Esophagus (tissue), 2 donors: Measurements from ENCODE around the gene EVL. TPM values are rescaled to one million over a fixed set of nuclear protein-coding genes. Genes with fewer than 3 reads are reported as not detected.

Experiments used
- H3K27ac ChIP-seq, 2 donors: one replicate each; pipeline ENCODE4 v1.5.1; 2013; ENCODE audit warnings: low read depth in 2 of 2, mild to moderate bottlenecking in 2 of 2, inconsistent platforms in 1 of 2, low read length in 1 of 2, moderate library complexity in 1 of 2
- H3K27me3 ChIP-seq, 2 donors: one replicate each; pipeline ENCODE4 v1.6.1; 2013; ENCODE audit warnings: low read length in 2 of 2, control low read depth in 1 of 2, mild to moderate bottlenecking in 1 of 2; ENCODE audit not compliant: insufficient read depth in 2 of 2, control insufficient read depth in 1 of 2
- H3K36me3 ChIP-seq, 2 donors: one replicate each; pipeline ENCODE4 v1.6.1; 2013; ENCODE audit warnings: low read length in 1 of 2; ENCODE audit not compliant: control insufficient read depth in 2 of 2, insufficient read depth in 2 of 2
- H3K4me1 ChIP-seq, 2 donors: one replicate each; pipeline ENCODE4 v1.6.1; 2013; ENCODE audit warnings: low read length in 1 of 2; ENCODE audit not compliant: control insufficient read depth in 2 of 2, insufficient read depth in 2 of 2
- H3K4me3 ChIP-seq, 2 donors: one replicate each; pipeline ENCODE4 v1.5.1; 2013; ENCODE audit warnings: low read length in 2 of 2, mild to moderate bottlenecking in 2 of 2, low read depth in 1 of 2, moderate library complexity in 1 of 2
- H3K9me3 ChIP-seq, 2 donors: one replicate each; pipeline ENCODE4 v1.6.1; 2013; ENCODE audit warnings: mild to moderate bottlenecking in 2 of 2, low read depth in 1 of 2, low read length in 1 of 2, moderate library complexity in 1 of 2; ENCODE audit not compliant: control insufficient read depth in 2 of 2, insufficient read depth in 1 of 2
- WGBS, 2 donors: extraction: QIAGEN DNeasy Blood & Tissue Kit; methylation state at CpG; one replicate each; pipeline ENCODE4 v1.1.7; 2013; 5-methylcytosine and 5-hydroxymethylcytosine counted together
- polyA plus RNA-seq, 2 donors: library from polyadenylated mRNA; stranded (reverse); fragments of 200-250 nt; gene quantifications; one replicate each; pipeline ENCODE4 v1.2.3, GENCODE V29; 2013
- donor health status: healthy with polysubstance abuse.
- donor health status: Bipolar disorder and iron deficiency.

Gene EVL
- polyA plus RNA-seq, 2 donors: 25.3 to 41.9 TPM

DNA sequence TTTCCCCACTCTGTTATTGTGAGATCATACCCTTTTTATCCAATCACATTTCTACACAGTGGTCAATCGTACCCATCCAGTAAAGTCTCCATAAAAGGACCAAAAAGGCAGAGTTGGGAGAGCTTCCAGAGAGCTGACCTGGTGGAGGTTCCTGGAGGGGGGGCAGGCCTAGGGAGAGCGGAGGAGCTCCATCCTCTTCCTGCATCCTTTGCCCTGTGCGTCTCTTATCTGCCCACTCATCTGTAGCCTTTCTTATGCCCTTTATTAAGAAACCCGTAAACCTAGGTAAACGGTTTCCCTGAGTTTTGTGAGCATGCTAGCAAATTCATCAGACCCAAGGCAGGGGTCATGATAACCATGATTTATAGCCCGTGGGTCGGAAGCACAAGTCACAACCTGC lies 26.2 kb downstream of the EVL start:
- WGBS, 2 donors: 88 to 91% methylated on average over 7 of the region's 7 CpGs
- no peaks in the 10 kb centered on the region for H3K36me3 ChIP-seq
- no peaks in the 10 kb centered on the region for H3K9me3 ChIP-seq
- no peak overlapping the region for H3K27ac ChIP-seq
- H3K4me1 ChIP-seq: no peaks in the 10 kb centered on the region
- H3K4me3 ChIP-seq: no peak overlapping the region
- H3K27me3 ChIP-seq: no peaks in the 10 kb centered on the region

GRCh38 chr14:100092832-100093231 lies 27.6 kb downstream of the EVL start:
- Histone ChIP-seq H3K27ac (no peak overlapping the region), H3K36me3 (peaks cover 0 to 6% of the 10 kb centered on the region in 2 donors), H3K4me1 (no peaks in the 10 kb centered on the region), H3K27me3 (no peaks in the 10 kb centered on the region), H3K9me3 (no peaks in the 10 kb centered on the region), H3K4me3 (no peak overlapping the region)
- WGBS, 2 donors: 35 to 39% methylated on average over 1 of the region's 1 CpG

GRCh38 chr14:100093319-100093718 lies 28.1 kb downstream of the EVL start:
- 77 to 92% methylated on average over 6 of the region's 6 CpGs for WGBS, 2 donors
- H3K4me1 ChIP-seq: no peaks in the 10 kb centered on the region
- H3K4me3 ChIP-seq: no peak overlapping the region
- no peaks in the 10 kb centered on the region for H3K27me3 ChIP-seq
- H3K9me3 ChIP-seq: no peaks in the 10 kb centered on the region
- peaks cover 0 to 8% of the 10 kb centered on the region in 2 donors for H3K36me3 ChIP-seq
- H3K27ac ChIP-seq: no peak overlapping the region

- WGBS, 2 donors: 68 to 69% methylated on average over 3 of the region's 3 CpGs
- no peak overlapping the region for H3K4me3 ChIP-seq
- H3K4me1 ChIP-seq: no peaks in the 10 kb centered on the region
- H3K27ac ChIP-seq: no peak overlapping the region
- H3K9me3 ChIP-seq: no peaks in the 10 kb centered on the region
- peaks cover 0 to 12% of the 10 kb centered on the region in 2 donors for H3K36me3 ChIP-seq
- H3K27me3 ChIP-seq: no peaks in the 10 kb centered on the region
Measured at GRCh38 chr14:100096656-100097055, 31.4 kb downstream of the EVL start.

GRCh38 chr14:100098171-100098570 lies 32.9 kb downstream of the EVL start:
- Histone ChIP-seq H3K27me3 (no peaks in the 10 kb centered on the region), H3K27ac (no peak overlapping the region), H3K36me3 (peaks cover 0 to 12% of the 10 kb centered on the region in 2 donors), H3K4me3 (no peak overlapping the region), H3K9me3 (no peaks in the 10 kb centered on the region), H3K4me1 (no peaks in the 10 kb centered on the region)
- 91 to 95% methylated on average over 8 of the region's 8 CpGs for WGBS, 2 donors

- Histone ChIP-seq H3K27ac (no peak overlapping the region), H3K4me1 (peaks cover 2% of the 10 kb centered on the region in 2 donors), H3K27me3 (no peaks in the 10 kb centered on the region), H3K9me3 (no peaks in the 10 kb centered on the region), H3K36me3 (peaks cover 0 to 15% of the 10 kb centered on the region in 2 donors), H3K4me3 (no peak overlapping the region)
- 81 to 85% methylated on average over 14 of the region's 14 CpGs for WGBS, 2 donors
Measured at GRCh38 chr14:100100032-100100703, 34.9 kb downstream of the EVL start.

DNA sequence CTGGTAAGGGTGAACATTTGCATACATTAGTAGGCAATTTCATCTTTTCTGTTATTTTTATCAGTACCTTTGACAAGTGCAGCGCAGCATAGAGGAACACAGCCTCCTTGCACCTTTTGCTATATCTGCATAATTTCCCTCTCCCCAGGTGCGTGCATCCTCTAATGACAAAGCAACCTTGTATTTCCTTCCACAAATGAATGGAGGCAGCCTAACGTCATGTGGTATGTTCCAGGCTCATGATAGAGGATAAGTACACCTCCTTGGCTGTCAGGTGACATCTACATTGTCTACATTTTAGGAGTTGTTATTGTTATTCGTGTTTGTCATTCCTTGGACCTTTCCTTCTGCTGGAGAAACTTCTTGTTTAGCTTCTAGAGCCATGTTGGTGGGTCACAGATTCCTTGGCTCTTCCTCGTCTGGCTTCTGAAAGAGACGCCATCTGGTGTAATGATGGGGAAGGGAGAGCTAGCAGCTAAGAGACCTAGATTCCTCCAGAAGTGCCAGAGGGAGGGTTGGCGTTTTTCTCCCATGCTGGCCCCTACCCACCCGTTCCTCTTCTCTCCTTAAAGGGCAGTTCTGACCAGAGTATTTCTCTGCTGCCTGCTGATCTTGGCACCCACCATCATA lies 37.0 kb downstream of the EVL start:
- no peak overlapping the region for H3K27ac ChIP-seq

DNA sequence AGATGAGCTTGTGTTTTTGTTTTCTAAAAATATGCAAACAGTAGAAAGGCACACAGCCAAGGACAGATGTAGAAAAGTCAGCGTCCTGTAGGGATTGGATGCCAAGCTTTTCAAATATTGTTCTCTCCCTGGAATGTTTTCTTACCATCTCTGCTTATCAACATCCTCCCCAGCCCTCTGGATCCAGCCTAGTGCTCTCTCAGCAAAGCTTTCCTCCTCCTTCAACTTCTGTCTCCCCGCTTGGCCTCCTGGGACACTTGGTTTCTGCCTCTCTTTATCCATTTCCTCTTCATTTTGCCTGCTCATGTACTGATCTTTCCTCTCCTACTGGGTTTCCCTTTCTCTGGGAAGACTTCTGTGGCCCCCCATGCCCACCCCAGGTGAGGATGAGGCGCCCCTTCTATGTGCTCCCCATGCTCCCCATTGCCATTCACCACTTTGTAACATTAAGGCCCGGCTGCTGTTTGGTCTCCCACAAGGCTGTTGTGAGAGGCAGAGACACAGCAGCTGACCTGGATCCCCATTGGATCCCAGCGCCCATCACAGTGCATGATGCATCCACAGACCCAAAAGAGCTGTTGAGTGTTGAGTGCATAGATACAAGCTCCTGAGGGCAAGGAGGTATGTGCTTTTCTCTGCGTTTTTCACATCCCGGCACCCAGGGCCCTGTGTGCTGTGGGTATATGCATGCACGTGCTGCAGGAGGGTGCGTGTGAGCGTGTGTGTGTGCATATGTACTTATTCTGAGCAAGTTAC lies 38.2 kb downstream of the EVL start:
- H3K27ac ChIP-seq: peak overlapping the region; percentile 49 to 59
- 77% methylated on average over 10 of the region's 10 CpGs for WGBS, 2 donors

More for the DNA sequence above, 37.0 kb downstream of the EVL start:
- Histone ChIP-seq H3K27me3 (no peaks in the 10 kb centered on the region), H3K4me1 (peaks cover 2 to 8% of the 10 kb centered on the region in 2 donors), H3K9me3 (no peaks in the 10 kb centered on the region), H3K36me3 (peaks cover 0 to 13% of the 10 kb centered on the region in 2 donors), H3K4me3 (no peak overlapping the region)
- 86 to 88% methylated on average over 8 of the region's 8 CpGs for WGBS, 2 donors

DNA sequence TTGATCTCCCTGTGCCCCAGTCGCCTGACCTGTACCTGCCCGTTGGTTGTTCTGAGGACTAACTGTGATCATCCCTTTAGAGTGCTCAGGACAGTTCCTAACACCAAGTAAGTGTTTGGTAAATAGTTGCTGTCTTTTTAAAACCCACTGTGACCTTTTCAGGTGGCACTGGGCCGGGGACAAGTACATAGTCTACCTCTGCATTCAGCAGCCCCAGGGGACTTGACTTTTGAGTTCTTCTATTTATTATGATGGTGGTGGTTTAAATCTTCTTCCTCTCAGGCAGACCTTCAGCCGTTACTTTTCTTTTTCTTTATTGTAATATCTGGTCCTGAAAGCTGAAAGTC lies 38.8 kb downstream of the EVL start:
- no peak overlapping the region for H3K4me3 ChIP-seq
- no peaks in the 10 kb centered on the region for H3K27me3 ChIP-seq
- H3K27ac ChIP-seq: no peak overlapping the region
- no peaks in the 10 kb centered on the region for H3K9me3 ChIP-seq
- peaks cover 0 to 6% of the 10 kb centered on the region in 2 donors for H3K36me3 ChIP-seq
- WGBS, 2 donors: 75 to 78% methylated on average over 4 of the region's 4 CpGs
- H3K4me1 ChIP-seq: peaks cover 2 to 12% of the 10 kb centered on the region in 2 donors

More for the DNA sequence above, 38.2 kb downstream of the EVL start:
- Histone ChIP-seq H3K27me3 (no peaks in the 10 kb centered on the region), H3K9me3 (no peaks in the 10 kb centered on the region), H3K4me3 (no peak overlapping the region), H3K4me1 (peaks cover 2 to 12% of the 10 kb centered on the region in 2 donors), H3K36me3 (peaks cover 0 to 6% of the 10 kb centered on the region in 2 donors)
